Fibroblast of lung (primary cell): ENCODE measurements around the gene LRRIQ1. TPM values are rescaled to one million over a fixed set of nuclear protein-coding genes. Genes with fewer than 3 reads are reported as not detected.

ENCODE experiments used
- DNase-seq, 2 donors: peaks; one replicate each; pipeline versions ENCODE4 v3.0.0 to v3.0.0-alpha.2; 2010; ENCODE audit warnings: low read depth in 2 of 2
- H2AFZ ChIP-seq: 2 replicates; pipeline ENCODE4 v1.5.1; 2012; ENCODE audit warnings: low read length, control low read depth, inconsistent platforms
- H3K27ac ChIP-seq: 2 replicates; pipeline ENCODE4 v1.5.1; 2011; ENCODE audit warnings: low read length, control low read depth; ENCODE audit not compliant: insufficient read depth
- H3K27me3 ChIP-seq: 2 replicates; pipeline ENCODE4 v1.5.1; 2011; ENCODE audit warnings: mild to moderate bottlenecking, low read length; ENCODE audit not compliant: control insufficient read depth, insufficient read depth
- H3K36me3 ChIP-seq: 2 replicates; pipeline ENCODE4 v1.5.1; 2011; ENCODE audit warnings: low read length; ENCODE audit not compliant: control insufficient read depth, insufficient read depth
- H3K4me1 ChIP-seq: 2 replicates; pipeline ENCODE4 v1.5.1; 2011; ENCODE audit warnings: low read length; ENCODE audit not compliant: control insufficient read depth, insufficient read depth; ENCODE audit errors: extremely low read depth
- H3K4me2 ChIP-seq: 2 replicates; pipeline ENCODE4 v1.5.1; 2011; ENCODE audit warnings: low read length, control low read depth; ENCODE audit not compliant: insufficient read depth; ENCODE audit errors: extremely low read depth
- H3K4me3 ChIP-seq, 4 experiments: fragments of 200-600 bp in 1 of 4; sonication (generic) in 1 of 4; replicated peaks in 1 of 4; 2 replicates each; pipeline ENCODE4 v1.5.1; 2011 to 2016; ENCODE audit warnings: low read length in 4 of 4, low read depth in 3 of 4, mild to moderate bottlenecking in 3 of 4, control low read depth in 2 of 4, inconsistent platforms in 1 of 4, mixed read lengths in 1 of 4; ENCODE audit not compliant: insufficient read depth in 1 of 4; ENCODE audit errors: control extremely low read depth in 1 of 4
- H3K79me2 ChIP-seq: 2 replicates; pipeline ENCODE4 v1.5.1; 2012; ENCODE audit warnings: mild to moderate bottlenecking, low read length, inconsistent platforms; ENCODE audit not compliant: control insufficient read depth, insufficient read depth
- H3K9ac ChIP-seq: 2 replicates; pipeline ENCODE4 v1.5.1; 2011; ENCODE audit warnings: mild to moderate bottlenecking, low read length, control low read depth; ENCODE audit not compliant: insufficient read depth
- H3K9me3 ChIP-seq: 2 replicates; pipeline ENCODE4 v1.5.1; 2012; ENCODE audit warnings: low read depth, low read length; ENCODE audit not compliant: control insufficient read depth, insufficient read depth
- H4K20me1 ChIP-seq: 2 replicates; pipeline ENCODE4 v1.5.1; 2011; ENCODE audit warnings: low read length; ENCODE audit not compliant: control insufficient read depth, insufficient read depth; ENCODE audit errors: extremely low read depth
- CTCF ChIP-seq, 2 donors: IDR thresholded peaks in 1 of 2; conservative IDR thresholded peaks in 1 of 2; 1 replicate in 1 of 2; 2 replicates in 1 of 2; pipeline ENCODE4 v1.5.1; 2011 to 2012; ENCODE audit warnings: low read length in 2 of 2, control low read depth in 1 of 2, inconsistent platforms in 1 of 2, low read depth in 1 of 2, mild to moderate bottlenecking in 1 of 2
- EZH2 ChIP-seq: IDR thresholded peaks from 2 replicates; pipeline ENCODE4 v1.5.1; 2012; ENCODE audit warnings: low read length, control low read depth, mild to moderate bottlenecking; ENCODE audit errors: missing control alignments
- polyA plus RNA-seq, 2 donors: library from polyadenylated mRNA; depleted of rRNA in 1 of 2; stranded (reverse) in 1 of 2; unstranded in 1 of 2; fragments of >200 nt; gene quantifications; 2 replicates each; pipeline ENCODE4 v1.2.1, GENCODE V29; 2011 to 2012; ENCODE audit warnings: missing spikeins in 1 of 2
- total RNA-seq: library from RNA; depleted of rRNA; stranded (reverse); fragments of >200 nt; gene quantifications from 2 replicates; pipeline ENCODE4 v1.2.1, GENCODE V29; 2014

LRRIQ1 gene
- total and polyA plus RNA-seq, 2 donors (not counting 1 experiment from before 2014, with no cell fraction given): under 0.01 to 0.33 TPM

DNA sequence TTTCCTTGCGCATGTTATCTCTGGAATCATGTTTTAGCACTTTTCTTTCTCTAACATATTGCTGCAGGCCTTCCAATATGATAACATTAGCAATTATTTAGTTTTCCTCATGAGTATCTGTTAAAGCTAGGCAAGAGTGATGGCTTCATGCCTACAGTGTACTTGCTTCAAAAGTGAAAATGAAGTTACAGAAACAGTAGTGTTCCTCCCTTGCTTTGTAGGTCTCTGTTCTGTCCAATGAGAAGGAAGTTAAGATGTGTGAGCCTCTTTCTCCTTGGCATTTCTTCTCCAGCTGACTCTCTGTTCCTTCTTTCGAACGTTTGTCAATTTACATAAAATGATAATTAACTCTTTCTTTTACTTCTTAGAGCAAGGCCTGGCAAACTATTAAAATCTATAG is 22.2 kb downstream of the LRRIQ1 start:
- no peak overlapping the region for H2AFZ ChIP-seq
- H3K4me1 ChIP-seq: no peaks in the 10 kb centered on the region
- no peak overlapping the region for H3K27ac ChIP-seq
- no peaks in the 10 kb centered on the region for H3K27me3 ChIP-seq
- no peak for TF ChIP-seq EZH2
- TF ChIP-seq CTCF (conservative IDR thresholded peaks at IDR 0.05 in 1 of 2, IDR thresholded peaks at IDR 0.05 in 1 of 2; ENCODE audit: low read depth in 1 of 2, low read length in 2 of 2): no peak
- no peaks in the 10 kb centered on the region for H3K79me2 ChIP-seq
- H3K4me2 ChIP-seq: no peak overlapping the region
- no peaks in the 10 kb centered on the region for H4K20me1 ChIP-seq
- no peak for DNase-seq
- H3K4me3 ChIP-seq: no peak overlapping the region
- no peaks in the 10 kb centered on the region for H3K36me3 ChIP-seq
- no peak overlapping the region for H3K9ac ChIP-seq
- H3K9me3 ChIP-seq: no peaks in the 10 kb centered on the region

- Histone ChIP-seq H3K4me3 (no peak overlapping the region), H3K79me2 (no peaks in the 10 kb centered on the region), H3K36me3 (no peaks in the 10 kb centered on the region), H3K9ac (no peak overlapping the region), H3K27ac (no peak overlapping the region), H4K20me1 (no peaks in the 10 kb centered on the region), H3K27me3 (no peaks in the 10 kb centered on the region), H3K4me2 (no peak overlapping the region), H2AFZ (no peak overlapping the region), H3K9me3 (no peaks in the 10 kb centered on the region), H3K4me1 (no peaks in the 10 kb centered on the region)
- TF ChIP-seq EZH2 (no peak), CTCF (conservative IDR thresholded peaks at IDR 0.05 in 1 of 2, IDR thresholded peaks at IDR 0.05 in 1 of 2; ENCODE audit: low read depth in 1 of 2, low read length in 2 of 2) (no peak)
- DNase-seq: no peak
Measured at GRCh38 chr12:85059594-85059993, 23.4 kb downstream of the LRRIQ1 start.

DNA sequence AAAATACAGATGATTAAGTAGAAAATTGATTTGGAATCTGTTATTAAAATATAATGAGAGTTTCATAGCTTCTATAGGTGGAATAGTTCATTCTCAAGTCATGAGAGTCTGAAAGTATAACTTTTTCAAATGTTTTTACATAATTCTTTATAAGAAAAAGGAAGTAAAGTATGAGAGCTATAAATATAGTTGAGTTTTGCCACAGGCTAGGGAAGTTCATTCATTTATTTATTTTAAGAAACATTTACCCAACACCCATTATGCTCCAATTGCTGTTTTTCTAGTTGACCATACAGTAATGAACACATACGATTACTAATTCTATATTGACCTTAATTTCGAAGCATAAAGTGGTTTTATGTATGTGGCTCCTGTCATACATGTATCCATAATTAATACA is 24.8 kb downstream of the LRRIQ1 start:
- Histone ChIP-seq H3K79me2 (no peaks in the 10 kb centered on the region), H3K27ac (no peak overlapping the region), H3K36me3 (no peaks in the 10 kb centered on the region), H3K27me3 (no peaks in the 10 kb centered on the region), H3K9me3 (no peaks in the 10 kb centered on the region), H3K4me3 (no peak overlapping the region), H3K4me2 (no peak overlapping the region), H3K4me1 (no peaks in the 10 kb centered on the region), H3K9ac (no peak overlapping the region), H2AFZ (no peak overlapping the region), H4K20me1 (no peaks in the 10 kb centered on the region)
- TF ChIP-seq EZH2 (no peak), CTCF (conservative IDR thresholded peaks at IDR 0.05 in 1 of 2, IDR thresholded peaks at IDR 0.05 in 1 of 2; ENCODE audit: low read depth in 1 of 2, low read length in 2 of 2) (no peak)
- no peak for DNase-seq
